ENCODE results near the gene TAF9B.

DNA sequence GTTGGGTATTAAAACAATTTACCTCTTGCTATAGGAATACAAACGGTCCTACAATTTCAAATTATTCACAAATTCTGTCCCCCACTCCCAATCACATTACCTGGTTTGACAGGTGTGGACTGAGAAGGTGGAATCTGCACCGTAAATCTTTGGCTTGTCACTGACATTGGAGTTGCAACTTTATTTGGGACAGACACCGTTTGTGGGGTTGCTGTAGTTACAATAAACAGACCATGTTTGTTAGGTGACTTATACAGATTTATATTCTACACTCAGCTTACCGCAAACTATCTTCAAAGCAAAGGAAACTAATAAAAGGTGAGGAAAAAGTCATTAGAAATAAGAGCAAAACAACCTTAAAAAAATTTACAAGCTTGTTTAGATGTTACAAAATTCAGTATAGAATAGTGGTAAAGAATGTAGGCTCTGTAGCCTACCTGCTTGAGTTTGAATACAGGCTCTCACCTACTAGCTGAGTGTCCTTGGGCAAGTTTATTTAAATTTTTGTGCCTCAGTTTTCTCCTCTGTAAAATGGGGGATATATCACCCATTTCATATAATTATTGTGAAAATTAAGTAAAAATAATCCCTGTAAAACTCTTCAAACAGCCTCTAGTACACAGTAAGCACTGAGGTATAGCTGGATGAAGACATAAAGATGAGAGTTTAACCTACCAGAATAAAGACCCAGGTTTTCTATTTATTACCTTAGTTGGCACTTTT lies 6.1 kb downstream of the TAF9B start:
- no peak for TF ChIP-seq EZH2 (IDR thresholded peaks at IDR 0.05; ENCODE audit: insufficient read depth, low read length)
- TF ChIP-seq, protein P1, sequence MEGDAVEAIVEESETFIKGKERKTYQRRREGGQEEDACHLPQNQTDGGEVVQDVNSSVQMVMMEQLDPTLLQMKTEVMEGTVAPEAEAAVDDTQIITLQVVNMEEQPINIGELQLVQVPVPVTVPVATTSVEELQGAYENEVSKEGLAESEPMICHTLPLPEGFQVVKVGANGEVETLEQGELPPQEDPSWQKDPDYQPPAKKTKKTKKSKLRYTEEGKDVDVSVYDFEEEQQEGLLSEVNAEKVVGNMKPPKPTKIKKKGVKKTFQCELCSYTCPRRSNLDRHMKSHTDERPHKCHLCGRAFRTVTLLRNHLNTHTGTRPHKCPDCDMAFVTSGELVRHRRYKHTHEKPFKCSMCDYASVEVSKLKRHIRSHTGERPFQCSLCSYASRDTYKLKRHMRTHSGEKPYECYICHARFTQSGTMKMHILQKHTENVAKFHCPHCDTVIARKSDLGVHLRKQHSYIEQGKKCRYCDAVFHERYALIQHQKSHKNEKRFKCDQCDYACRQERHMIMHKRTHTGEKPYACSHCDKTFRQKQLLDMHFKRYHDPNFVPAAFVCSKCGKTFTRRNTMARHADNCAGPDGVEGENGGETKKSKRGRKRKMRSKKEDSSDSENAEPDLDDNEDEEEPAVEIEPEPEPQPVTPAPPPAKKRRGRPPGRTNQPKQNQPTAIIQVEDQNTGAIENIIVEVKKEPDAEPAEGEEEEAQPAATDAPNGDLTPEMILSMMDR (IDR thresholded peaks at IDR 0.05; ENCODE audit: insufficient read depth, low read depth, low read length), result no peak
